Activated gamma-delta T cell treated with Interleukin-2 at 50 U/mL for 16 hours (primary cell): ENCODE measurements around the gene ZKSCAN3.
"Not testable (repeated sequence)": the region's sequence is repeated elsewhere in the genome, so short reads cannot be mapped to it uniquely, and the experiment has no call there.

Experiments used
- DNase-seq: peaks from one replicate; pipeline ENCODE4 v3.0.0-alpha.2; 2020

Gene ZKSCAN3

GRCh38 chr6:28349892-28350737 lies at the start of gene ZKSCAN3:
Gene ZKSCAN3 (plus strand): TSS chr6:28349947. CDS start chr6:28359587, 9,640 bp downstream.
- DNase-seq, result peak; percentile 81

- no peak for DNase-seq
Observed at GRCh38 chr6:28303570-28303969, 46.2 kb upstream of the ZKSCAN3 start.

- DNase-seq, result not testable (repeated sequence)
Observed at GRCh38 chr6:28306363-28306762, 43.4 kb upstream of the ZKSCAN3 start.

GRCh38 chr6:28311139-28311823 lies 38.5 kb upstream of the ZKSCAN3 start:
- DNase-seq, result no peak

GRCh38 chr6:28312939-28313338 lies 36.8 kb upstream of the ZKSCAN3 start:
- no peak for DNase-seq

GRCh38 chr6:28315628-28316027 lies 34.1 kb upstream of the ZKSCAN3 start:
- DNase-seq, result no peak

- DNase-seq, result not testable (repeated sequence)
Observed at GRCh38 chr6:28317866-28318265, 31.9 kb upstream of the ZKSCAN3 start.

- DNase-seq, result no peak
Observed at GRCh38 chr6:28322661-28323060, 27.1 kb upstream of the ZKSCAN3 start.

GRCh38 chr6:28323813-28324424 lies 25.8 kb upstream of the ZKSCAN3 start:
- no peak for DNase-seq

- no peak for DNase-seq
Observed at GRCh38 chr6:28326371-28326948, 23.3 kb upstream of the ZKSCAN3 start.

- no peak for DNase-seq
Observed at GRCh38 chr6:28330041-28330440, 19.7 kb upstream of the ZKSCAN3 start.

GRCh38 chr6:28333047-28333446 lies 16.7 kb upstream of the ZKSCAN3 start:
- DNase-seq, result no peak

GRCh38 chr6:28333599-28334018 lies 16.1 kb upstream of the ZKSCAN3 start:
- no peak for DNase-seq

- no peak for DNase-seq
Observed at GRCh38 chr6:28334286-28335039, 15.3 kb upstream of the ZKSCAN3 start.

- no peak for DNase-seq
Observed at GRCh38 chr6:28335040-28335563, 14.6 kb upstream of the ZKSCAN3 start.

- peak; percentile 73 for DNase-seq
Observed at GRCh38 chr6:28335564-28336283, 14.0 kb upstream of the ZKSCAN3 start, which contains the start of gene ZSCAN31. Gene ZSCAN31 (minus strand): TSS chr6:28336148. CDS start chr6:28329683, 6,465 bp downstream.

- DNase-seq, result peak; percentile 8
Observed at GRCh38 chr6:28336284-28337120, 13.2 kb upstream of the ZKSCAN3 start.

GRCh38 chr6:28337121-28337520 lies 12.6 kb upstream of the ZKSCAN3 start:
- DNase-seq, result no peak

- DNase-seq, result no peak
Observed at GRCh38 chr6:28340310-28341095, 9.2 kb upstream of the ZKSCAN3 start.
